Stomach (tissue), 9 donors: ENCODE results near the gene PHF21B. TPM values are rescaled to one million over a fixed set of nuclear protein-coding genes. Genes with fewer than 3 reads are reported as not detected.

Experiments
- DNase-seq, 2 donors: peaks; one replicate each; pipeline versions ENCODE4 v3.0.0 to v3.0.0-alpha.2; 2013 to 2019
- H3K27ac ChIP-seq, 5 donors: fragments of 200-600 bp in 4 of 5; sonication (generic) in 4 of 5; one replicate each; pipeline ENCODE4 v1.5.1; 2013 to 2019; ENCODE audit warnings: mild to moderate bottlenecking in 1 of 5, moderate library complexity in 1 of 5
- H3K27me3 ChIP-seq, 3 donors: fragments of 200-600 bp; sonication (generic); one replicate each; pipeline ENCODE4 v1.5.1; 2017 to 2019; ENCODE audit warnings: mixed run types in 1 of 3
- H3K36me3 ChIP-seq, 4 donors: fragments of 200-600 bp; sonication (generic); 1 replicate in 3 of 4; 2 replicates in 1 of 4; pipeline ENCODE4 v1.5.1; 2016 to 2019
- H3K4me1 ChIP-seq, 4 donors: fragments of 200-600 bp; sonication (generic); one replicate each; pipeline ENCODE4 v1.5.1; 2016 to 2019
- H3K4me3 ChIP-seq, 4 donors: fragments of 200-600 bp; sonication (generic) in 3 of 4; one replicate each; pipeline ENCODE4 v1.5.1; 2016 to 2019; ENCODE audit warnings: mild to moderate bottlenecking in 1 of 4
- H3K9me3 ChIP-seq, 4 donors: fragments of 200-600 bp; sonication (generic); one replicate each; pipeline ENCODE4 v1.5.1; 2016 to 2019
- CTCF ChIP-seq, 7 experiments: fragments of 450-650 bp in 4 of 7; fragments of 200-600 bp in 3 of 7; sonication (generic) in 3 of 7; IDR thresholded peaks; one replicate each; pipeline ENCODE4 v1.5.1; 2016 to 2019; ENCODE audit warnings: antibody characterized with exemption in 7 of 7, control low read depth in 2 of 7, mild to moderate bottlenecking in 1 of 7
- EP300 ChIP-seq: sonication (generic); formaldehyde crosslinking; IDR thresholded peaks from one replicate; pipeline ENCODE4 v1.6.1; 2017; ENCODE audit warnings: antibody characterized with exemption
- POLR2A ChIP-seq, 4 donors: fragments of 450-650 bp; IDR thresholded peaks; one replicate each; pipeline ENCODE4 v1.6.1; 2016; ENCODE audit warnings: antibody characterized with exemption in 4 of 4, control low read depth in 2 of 4, mild to moderate bottlenecking in 1 of 4, moderate library complexity in 1 of 4
- POLR2AphosphoS5 ChIP-seq, 3 donors: sonication (generic); formaldehyde crosslinking; IDR thresholded peaks; one replicate each; pipeline ENCODE4 v1.6.1; 2016; ENCODE audit warnings: antibody characterized with exemption in 3 of 3
- WGBS, 5 donors: extraction: QIAGEN DNeasy Blood & Tissue Kit in 3 of 5; methylation state at CpG; one replicate each; pipeline versions ENCODE4 v1.1.5 to v1.1.7; 2013 to 2018; 5-methylcytosine and 5-hydroxymethylcytosine counted together
- intact Hi-C: fragments of 100-400 bp; cut with DNase I; formaldehyde crosslinking; loops from one replicate; pipeline ENCODE4 v1.15.1; 2023; ENCODE audit warnings: low total_unique reads
- polyA plus RNA-seq, 3 donors: library from polyadenylated mRNA; stranded (reverse); fragments of 200-250 nt; gene quantifications; one replicate each; pipeline ENCODE4 v1.2.3, GENCODE V29; 2013
- total RNA-seq, 5 donors: library from RNA; depleted of rRNA; stranded (reverse); fragments of >200 nt; gene quantifications; one replicate each; pipeline versions ENCODE4 v1.1.0 to v1.2.3, GENCODE V29; 2014 to 2016
- donor health status: healthy with polysubstance abuse.
- donor health status: Bipolar disorder and iron deficiency.
- donor health status: healthy.

Gene PHF21B
- total and polyA plus RNA-seq, 8 donors: 0.12 to 0.45 (median 0.26) TPM; not detected in 4

- WGBS, 5 donors: 85 to 89% (median 87%) methylated on average over 10 to 16 of the region's 16 CpGs
- no peak overlapping the region for H3K27ac ChIP-seq
- intact Hi-C loops: no loop called here
- no peaks in the 10 kb centered on the region for H3K4me1 ChIP-seq
- no peak for DNase-seq
- no peaks in the 10 kb centered on the region for H3K27me3 ChIP-seq
- TF ChIP-seq POLR2AphosphoS5 (IDR thresholded peaks at IDR 0.05) (no peak), EP300 (no peak), CTCF (IDR thresholded peaks at IDR 0.05) (no peak), POLR2A (IDR thresholded peaks at IDR 0.05) (no peak)
- H3K9me3 ChIP-seq: no peaks in the 10 kb centered on the region
- no peak overlapping the region for H3K4me3 ChIP-seq
- H3K36me3 ChIP-seq: no peaks in the 10 kb centered on the region
These were observed 121.9 kb downstream of the PHF21B start for GRCh38 chr22:44887941-44888366.

- intact Hi-C loops: no loop called here
- Histone ChIP-seq H3K36me3 (peaks cover 0 to 14% (median 0%) of the 10 kb centered on the region in 4 donors), H3K4me3 (no peak overlapping the region), H3K27me3 (no peaks in the 10 kb centered on the region), H3K9me3 (no peaks in the 10 kb centered on the region), H3K27ac (no peak overlapping the region), H3K4me1 (no peaks in the 10 kb centered on the region)
- no peak for TF ChIP-seq POLR2AphosphoS5 (IDR thresholded peaks at IDR 0.05)
- 83 to 95% (median 86%) methylated on average over 7 to 14 of the region's 14 CpGs for WGBS, 5 donors
- no peak for DNase-seq
These were observed 123.9 kb downstream of the PHF21B start for GRCh38 chr22:44885806-44886360.

- DNase-seq: peak in 1 of 2 donors; percentile 42
- no peaks in the 10 kb centered on the region for H3K27me3 ChIP-seq
- no peak overlapping the region for H3K27ac ChIP-seq
- no peak overlapping the region for H3K4me3 ChIP-seq
- TF ChIP-seq POLR2A (IDR thresholded peaks at IDR 0.05): no peak
- no peak for TF ChIP-seq CTCF (IDR thresholded peaks at IDR 0.05)
- no peak for TF ChIP-seq EP300
- no peak for TF ChIP-seq POLR2AphosphoS5 (IDR thresholded peaks at IDR 0.05)
- intact Hi-C loops: no loop called here
- no peaks in the 10 kb centered on the region for H3K9me3 ChIP-seq
- H3K4me1 ChIP-seq: no peaks in the 10 kb centered on the region
- peaks cover 0 to 14% (median 0%) of the 10 kb centered on the region in 4 donors for H3K36me3 ChIP-seq
- WGBS, 5 donors: 64 to 85% (median 71%) methylated on average over 16 to 18 of the region's 18 CpGs
These were observed 124.6 kb downstream of the PHF21B start for GRCh38 chr22:44884968-44885805.

GRCh38 chr22:44884562-44884961 is 125.2 kb downstream of the PHF21B start:
- Histone ChIP-seq H3K36me3 (peaks cover 0 to 14% (median 0%) of the 10 kb centered on the region in 4 donors), H3K27me3 (no peaks in the 10 kb centered on the region), H3K9me3 (no peaks in the 10 kb centered on the region), H3K4me1 (no peaks in the 10 kb centered on the region), H3K4me3 (no peak overlapping the region), H3K27ac (no peak overlapping the region)
- TF ChIP-seq CTCF (IDR thresholded peaks at IDR 0.05) (no peak), POLR2A (IDR thresholded peaks at IDR 0.05) (no peak)
- no peak for DNase-seq
- 85 to 100% (median 91%) methylated on average over 1 of the region's 1 CpG for WGBS, 5 donors
- intact Hi-C loops: no loop called here

DNA sequence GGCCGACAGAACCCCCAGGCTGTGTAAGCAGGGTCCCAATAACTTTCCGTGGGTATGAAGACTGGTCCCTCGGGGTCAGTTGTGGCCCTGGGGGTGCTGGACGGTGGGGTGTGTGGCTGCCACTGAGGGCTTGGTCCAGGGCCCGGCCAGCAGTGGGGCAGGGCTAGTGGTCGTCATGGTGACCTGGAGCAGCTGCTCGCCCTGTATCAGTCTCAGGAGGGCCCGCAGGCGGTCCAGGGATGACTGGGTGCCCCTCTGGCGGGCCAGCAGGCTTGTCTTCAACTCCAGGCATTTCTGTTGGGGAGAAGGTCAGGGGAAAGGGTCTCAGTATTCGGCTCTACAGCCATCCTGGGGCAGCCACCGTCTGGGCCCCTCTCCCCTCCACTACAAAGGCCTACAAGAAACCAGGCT is 126.8 kb downstream of the PHF21B start:
- no peak for TF ChIP-seq CTCF (IDR thresholded peaks at IDR 0.05)
- TF ChIP-seq EP300: no peak
- no peak for TF ChIP-seq POLR2A (IDR thresholded peaks at IDR 0.05)
- TF ChIP-seq POLR2AphosphoS5 (IDR thresholded peaks at IDR 0.05): no peak
- intact Hi-C loops: no loop called here
- H3K27me3 ChIP-seq: no peaks in the 10 kb centered on the region
- H3K4me3 ChIP-seq: no peak overlapping the region
- no peaks in the 10 kb centered on the region for H3K4me1 ChIP-seq
- H3K9me3 ChIP-seq: peaks cover 0 to 1% (median 0%) of the 10 kb centered on the region in 4 donors
- WGBS, 5 donors: 81 to 93% (median 84%) methylated on average over 7 to 12 of the region's 12 CpGs
- DNase-seq: no peak
- peaks cover 0 to 14% (median 0%) of the 10 kb centered on the region in 4 donors for H3K36me3 ChIP-seq
- no peak overlapping the region for H3K27ac ChIP-seq
